Measurements from ENCODE around the gene FBXW8.

Gene FBXW8

GRCh38 chr12:117069926-117070900 is 159.5 kb downstream of the FBXW8 start:
- no peak for DNase-seq (ENCODE audit: extremely low read depth in 1 of 2, low read depth in 1 of 2)

GRCh38 chr12:117071009-117071408 is 160.3 kb downstream of the FBXW8 start:
- DNase-seq (ENCODE audit: extremely low read depth in 1 of 2, low read depth in 1 of 2) = no peak

GRCh38 chr12:117072106-117072505 is 161.4 kb downstream of the FBXW8 start:
- no peak for DNase-seq (ENCODE audit: extremely low read depth in 1 of 2, low read depth in 1 of 2)

GRCh38 chr12:117072736-117073490 is 162.2 kb downstream of the FBXW8 start:
- no peak for DNase-seq (ENCODE audit: extremely low read depth in 1 of 2, low read depth in 1 of 2)

- DNase-seq (ENCODE audit: extremely low read depth in 1 of 2, low read depth in 1 of 2) = no peak
These were observed 162.9 kb downstream of the FBXW8 start for GRCh38 chr12:117073611-117074010.

- DNase-seq (ENCODE audit: extremely low read depth in 1 of 2, low read depth in 1 of 2) = no peak
These were observed 165.9 kb downstream of the FBXW8 start for GRCh38 chr12:117076410-117077372.

- DNase-seq (ENCODE audit: extremely low read depth in 1 of 2, low read depth in 1 of 2) = no peak
These were observed 168.7 kb downstream of the FBXW8 start for GRCh38 chr12:117079487-117079886.

- no peak for DNase-seq (ENCODE audit: extremely low read depth in 1 of 2, low read depth in 1 of 2)
These were observed 170.0 kb downstream of the FBXW8 start for GRCh38 chr12:117080661-117081144.

Measured in activated CD8-positive, alpha-beta memory T cell treated with anti-CD3 and anti-CD28 coated beads for 1 hour (primary cell).